Subcutaneous preadipocyte (primary cell): ENCODE measurements around the gene ZNF157. TPM values are rescaled to one million over a fixed set of nuclear protein-coding genes. Genes with fewer than 3 reads are reported as not detected.

Source experiments
- small RNA-seq: library from RNA; depleted of rRNA; stranded (forward); fragments of <200 nt; gene quantifications from one replicate; pipeline ENCODE3, GENCODE V24; 2012
- total RNA-seq: library from RNA; depleted of rRNA; stranded (reverse); fragments of >200 nt; gene quantifications from 2 replicates; pipeline ENCODE4 v1.2.3, GENCODE V29; 2012

ZNF157 gene
- not detected in 2 replicates for total RNA-seq

DNA sequence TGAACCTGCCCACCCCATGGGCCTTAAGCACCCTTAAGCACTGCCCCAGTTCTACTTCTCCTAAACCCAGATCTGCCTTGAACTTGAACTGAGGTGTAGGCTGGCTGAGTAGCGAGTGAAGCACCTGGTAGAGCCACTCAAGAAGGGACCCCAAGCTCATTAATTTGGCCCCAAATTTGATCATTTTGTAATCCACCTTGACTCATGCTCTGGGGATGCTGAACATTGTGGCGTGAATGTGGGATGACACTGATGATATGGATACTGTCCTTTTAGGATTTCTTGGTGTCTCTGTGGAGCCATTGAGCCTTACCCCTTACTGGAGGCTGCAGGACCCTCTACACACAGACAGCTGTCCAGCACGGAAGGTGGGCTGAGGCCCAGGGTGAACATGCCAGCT lies at the start of gene ZNF157:
TSS of gene ZNF157 (plus strand) at position 301 of the 400 bp plus-strand sequence. CDS start at position 392, 91 bp downstream.

Small RNAs within 50 kb of the gene (small RNA-seq; reads per million reads assigned to genes)
- 0.19 reads per million for gene SNORA11C

Other genes with a start within 250 kb of the ZNF157 start
- 43.2 and 73.1 TPM in 2 replicates for gene NDUFB11, start 225.9 kb upstream of the ZNF157 start, total RNA-seq
- gene RBM10, start 225.4 kb upstream of the ZNF157 start, total RNA-seq = 49.6 and 71.7 TPM in 2 replicates
- gene UBA1, start 176.7 kb upstream of the ZNF157 start, total RNA-seq = 164 and 214 TPM in 2 replicates
- 92.1 and 97.0 TPM in 2 replicates for gene CDK16, start 151.9 kb upstream of the ZNF157 start, total RNA-seq
- gene USP11, start 137.6 kb upstream of the ZNF157 start, total RNA-seq = 24.8 and 28.7 TPM in 2 replicates
- gene ZNF41, start 112.6 kb downstream of the ZNF157 start, total RNA-seq = 5.9 and 8.8 TPM in 2 replicates
- 17.6 and 18.0 TPM in 2 replicates for gene ARAF, start 190.6 kb downstream of the ZNF157 start, total RNA-seq
- gene TIMP1, start 211.9 kb downstream of the ZNF157 start, total RNA-seq = 595 and 1,438 TPM in 2 replicates
- under 0.01 and 0.20 TPM in 2 replicates for gene SYN1, start 249.3 kb downstream of the ZNF157 start, total RNA-seq